ENCODE results near the gene GNB3. TPM values are rescaled to one million over a fixed set of nuclear protein-coding genes. Genes with fewer than 3 reads are reported as not detected.

The GNB3 gene
- total and polyA plus RNA-seq, 2 donors (not counting 3 experiments of a cell fraction or from before 2014, with no cell fraction given), result 9.4 to 12.0 TPM

DNA sequence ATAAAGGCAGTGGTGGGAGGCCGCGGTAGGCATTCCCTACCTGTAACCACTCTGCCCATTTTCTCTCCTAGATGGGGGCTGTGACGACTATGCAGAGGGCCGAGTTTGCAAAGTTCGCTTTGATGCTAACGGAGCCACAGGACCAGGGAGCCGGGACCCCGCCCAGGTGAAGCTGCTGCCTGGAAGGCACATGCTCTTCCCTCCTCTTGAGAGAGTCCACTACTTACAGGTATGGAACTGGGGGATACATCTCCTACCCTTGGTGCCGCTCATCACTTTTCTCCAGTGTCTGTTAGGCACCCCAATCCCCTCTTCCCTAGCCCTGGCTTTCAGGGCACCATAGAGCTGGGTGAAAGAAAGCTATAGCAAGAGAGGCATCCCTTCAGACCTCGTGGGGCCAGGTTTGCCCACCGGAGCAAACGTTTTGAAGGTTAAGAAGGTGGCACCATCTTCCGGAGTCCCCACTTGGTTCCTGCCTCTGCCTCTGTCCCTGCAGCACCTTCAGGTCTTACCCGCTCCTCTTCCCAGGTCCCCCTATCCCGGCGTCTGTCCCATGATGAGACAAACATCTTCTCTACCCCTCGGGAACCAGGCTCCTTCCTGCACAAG is 14.5 kb upstream of the GNB3 start:
- Histone ChIP-seq H3K27ac (ENCODE audit: insufficient read depth, low read depth, low read length) (no peak overlapping the region), H3K79me2 (ENCODE audit: control insufficient read depth, insufficient read depth, low read length) (peaks cover 25% of the 10 kb centered on the region), H3K9ac (replicated peaks; ENCODE audit: extremely low read depth, insufficient read depth, low read length) (no peak overlapping the region), H3K4me1 (ENCODE audit: control insufficient read depth, extremely low read depth, insufficient read depth, low read length) (peaks cover 20% of the 10 kb centered on the region), H3K9me1 (replicated peaks; ENCODE audit: control insufficient read depth, extremely low read depth, insufficient read depth, low read length) (no peaks in the 10 kb centered on the region), H3K36me3 (ENCODE audit: control insufficient read depth in 2 of 2, extremely low read depth in 1 of 2, insufficient read depth in 2 of 2, low read length in 2 of 2) (peaks cover 0 to 6% of the 10 kb centered on the region in 2 experiments), H2AFZ (ENCODE audit: low read depth, low read length) (no peak overlapping the region), H3K4me3 (replicated peaks in 1 of 3; ENCODE audit: insufficient read depth in 1 of 3, low read depth in 1 of 3, low read length in 3 of 3) (no peak overlapping the region), H3K27me3 (ENCODE audit: control insufficient read depth in 2 of 2, insufficient read depth in 2 of 2, low read length in 2 of 2) (peaks cover 3% of the 10 kb centered on the region in 2 experiments), H3K9me3 (replicated peaks; ENCODE audit: control insufficient read depth, insufficient read depth, low read length) (no peaks in the 10 kb centered on the region), H4K20me1 (replicated peaks; ENCODE audit: control insufficient read depth, extremely low read depth, insufficient read depth, low read length) (no peaks in the 10 kb centered on the region), H3K4me2 (ENCODE audit: insufficient read depth, low read length) (no peak overlapping the region)
- TF ChIP-seq EZH2 (IDR thresholded peaks at IDR 0.05; ENCODE audit: borderline replicate concordance, low read depth, low read length, severe bottlenecking) (no peak), JUN (IDR thresholded peaks at IDR 0.05; ENCODE audit: borderline replicate concordance, insufficient read depth, insufficient read length, low read depth) (no peak), POLR2A (IDR thresholded peaks at IDR 0.05; ENCODE audit: low read depth, low read length) (no peak), POLR2AphosphoS5 (IDR thresholded peaks at IDR 0.05; ENCODE audit: insufficient read depth, low read depth, low read length) (no peak), MYC (IDR thresholded peaks at IDR 0.05; ENCODE audit: low read depth, low read length) (no peak), FOS (IDR thresholded peaks at IDR 0.05; ENCODE audit: borderline replicate concordance, insufficient read depth, low read length) (no peak), GATA2 (IDR thresholded peaks at IDR 0.05; ENCODE audit: insufficient read depth, insufficient read length, low read depth, low read length) (no peak)
- TF ChIP-seq, protein P1, sequence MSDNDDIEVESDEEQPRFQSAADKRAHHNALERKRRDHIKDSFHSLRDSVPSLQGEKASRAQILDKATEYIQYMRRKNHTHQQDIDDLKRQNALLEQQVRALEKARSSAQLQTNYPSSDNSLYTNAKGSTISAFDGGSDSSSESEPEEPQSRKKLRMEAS (IDR thresholded peaks at IDR 0.05; ENCODE audit: insufficient read depth, insufficient read length), result no peak
- TF ChIP-seq, protein P2, sequence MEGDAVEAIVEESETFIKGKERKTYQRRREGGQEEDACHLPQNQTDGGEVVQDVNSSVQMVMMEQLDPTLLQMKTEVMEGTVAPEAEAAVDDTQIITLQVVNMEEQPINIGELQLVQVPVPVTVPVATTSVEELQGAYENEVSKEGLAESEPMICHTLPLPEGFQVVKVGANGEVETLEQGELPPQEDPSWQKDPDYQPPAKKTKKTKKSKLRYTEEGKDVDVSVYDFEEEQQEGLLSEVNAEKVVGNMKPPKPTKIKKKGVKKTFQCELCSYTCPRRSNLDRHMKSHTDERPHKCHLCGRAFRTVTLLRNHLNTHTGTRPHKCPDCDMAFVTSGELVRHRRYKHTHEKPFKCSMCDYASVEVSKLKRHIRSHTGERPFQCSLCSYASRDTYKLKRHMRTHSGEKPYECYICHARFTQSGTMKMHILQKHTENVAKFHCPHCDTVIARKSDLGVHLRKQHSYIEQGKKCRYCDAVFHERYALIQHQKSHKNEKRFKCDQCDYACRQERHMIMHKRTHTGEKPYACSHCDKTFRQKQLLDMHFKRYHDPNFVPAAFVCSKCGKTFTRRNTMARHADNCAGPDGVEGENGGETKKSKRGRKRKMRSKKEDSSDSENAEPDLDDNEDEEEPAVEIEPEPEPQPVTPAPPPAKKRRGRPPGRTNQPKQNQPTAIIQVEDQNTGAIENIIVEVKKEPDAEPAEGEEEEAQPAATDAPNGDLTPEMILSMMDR (IDR thresholded peaks at IDR 0.05; ENCODE audit: extremely low read depth in 1 of 2, insufficient read depth in 1 of 2, low read depth in 1 of 2, low read length in 2 of 2), result no peak
- DNase-seq (ENCODE audit: low read depth, low spot score), result no peak
- no TSS peak for BruUV-seq (replicated peaks)
- ChIA-PET POLR2A (no interaction called here), CTCF (interaction anchor here (1.9 to 12.0 kb wide), 5 partner anchors 46 to 206 kb away, joined by 7 to 148 read pairs (median 10); partner anchors contain the start of gene MLF2)
- intact Hi-C loops (cut with micrococcal nuclease), result no loop called here
- dilution Hi-C loops (cut with MboI; ENCODE audit: extremely low pct_ligation_motif_present, low sequenced_read_pairs), result no loop called here
- no peak for FAIRE-seq

Data from endothelial cell of umbilical vein (primary cell).